Nephron (organoid): Measurements from ENCODE around the gene MRRF.

Experiments
- H3K27ac Mint-ChIP-seq, 3 experiments: 2 replicates each; pipeline ENCODE4 v1.8.0; 2020; ENCODE audit warnings: mixed read lengths in 3 of 3, mild to moderate bottlenecking in 2 of 3, moderate library complexity in 1 of 3
- H3K27me3 Mint-ChIP-seq: 2 replicates; pipeline ENCODE4 v1.8.0; 2021; ENCODE audit warnings: low read depth, mild to moderate bottlenecking, moderate library complexity, mixed read lengths
- H3K36me3 Mint-ChIP-seq: 2 replicates; pipeline ENCODE4 v1.8.0; 2020; ENCODE audit warnings: low read depth, mixed read lengths
- H3K4me1 Mint-ChIP-seq: 2 replicates; pipeline ENCODE4 v1.8.0; 2020; ENCODE audit warnings: mixed read lengths
- H3K4me3 Mint-ChIP-seq, 3 experiments: 2 replicates each; pipeline ENCODE4 v1.8.0; 2020; ENCODE audit warnings: mild to moderate bottlenecking in 3 of 3, mixed read lengths in 3 of 3, moderate library complexity in 2 of 3
- H3K9me3 Mint-ChIP-seq: 2 replicates; pipeline ENCODE4 v1.8.0; 2020; ENCODE audit warnings: mixed read lengths
- CTCF ChIP-seq, 3 experiments: fragments of 200-600 bp; sonication (generic); IDR thresholded peaks; one replicate each; pipeline ENCODE4 v1.5.0; 2021; ENCODE audit warnings: antibody characterized with exemption in 3 of 3; ENCODE audit not compliant: unreplicated experiment in 3 of 3

Gene MRRF

GRCh38 chr9:122218071-122218934 lies 46.4 kb upstream of the MRRF start:
- Mint-ChIP-seq H3K4me3 (peak overlapping the region; percentile 19 to 71 (median 34)), H3K27me3 (peaks cover 100% of the 10 kb centered on the region), H3K27ac (no peak overlapping the region)

DNA sequence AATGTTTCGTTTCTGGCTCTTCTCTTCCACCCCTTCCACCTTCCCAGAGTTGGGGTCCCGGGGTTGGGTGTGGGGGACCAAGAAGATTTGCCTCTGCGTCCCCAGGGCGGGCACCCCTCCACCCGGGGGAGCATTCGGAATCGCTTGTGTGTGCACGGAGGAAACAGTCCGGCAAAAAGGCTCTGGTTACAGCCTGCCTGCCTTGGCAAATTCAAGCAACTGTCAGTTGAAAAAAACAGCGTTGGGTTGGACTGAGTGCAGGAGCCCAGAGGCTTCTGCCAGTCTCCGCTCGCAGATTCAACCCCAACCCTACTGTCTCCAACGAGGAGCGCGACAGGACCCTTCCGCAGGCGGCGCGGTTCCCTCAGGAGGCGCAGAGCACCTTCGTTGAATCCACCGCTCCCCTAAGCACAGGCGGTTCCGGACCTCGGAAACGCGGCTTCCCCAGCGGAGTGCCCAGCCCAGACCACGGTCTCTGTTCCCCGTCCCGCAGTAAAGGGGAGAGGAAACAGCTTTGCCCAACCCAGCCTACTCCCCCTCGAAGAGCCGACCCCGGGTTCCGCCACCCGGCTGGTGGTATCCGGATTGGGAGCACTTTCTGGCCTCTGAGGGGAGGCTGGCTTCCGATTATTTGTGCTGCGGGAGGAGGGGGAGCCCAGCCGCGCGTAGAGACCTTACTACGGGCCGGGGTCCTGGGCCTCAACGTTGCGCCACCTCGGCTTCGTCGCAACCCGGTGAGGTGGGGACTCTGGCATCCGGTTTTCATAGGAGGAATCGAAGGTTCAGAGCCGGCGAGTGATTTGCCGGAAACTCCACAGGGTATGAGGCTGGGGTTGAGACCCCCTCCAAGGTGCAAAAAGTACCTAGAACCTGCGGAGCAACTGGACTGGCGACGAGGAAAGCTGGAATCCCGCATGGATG lies 45.5 kb upstream of the MRRF start:
- no peak overlapping the region for H3K27ac Mint-ChIP-seq
- no peaks in the 10 kb centered on the region for H3K36me3 Mint-ChIP-seq
- H3K4me3 Mint-ChIP-seq, result peak overlapping the region; percentile 19 to 71 (median 34)
- no peak for TF ChIP-seq CTCF (IDR thresholded peaks at IDR 0.05; ENCODE audit: unreplicated experiment in 3 of 3)
- peaks cover 56% of the 10 kb centered on the region for H3K4me1 Mint-ChIP-seq
- peaks cover 4% of the 10 kb centered on the region for H3K9me3 Mint-ChIP-seq
- H3K27me3 Mint-ChIP-seq, result peaks cover 100% of the 10 kb centered on the region

More at GRCh38 chr9:122218071-122218934, 46.4 kb upstream of the MRRF start:
- no peak for TF ChIP-seq CTCF (IDR thresholded peaks at IDR 0.05; ENCODE audit: unreplicated experiment in 3 of 3)
- Mint-ChIP-seq H3K36me3 (no peaks in the 10 kb centered on the region), H3K4me1 (peaks cover 52% of the 10 kb centered on the region), H3K9me3 (peaks cover 4% of the 10 kb centered on the region)

- no peak for TF ChIP-seq CTCF (IDR thresholded peaks at IDR 0.05; ENCODE audit: unreplicated experiment in 3 of 3)
- Mint-ChIP-seq H3K4me3 (peak overlapping the region; percentile 71 to 76 (median 75)), H3K27me3 (peaks cover 100% of the 10 kb centered on the region), H3K4me1 (peaks cover 50% of the 10 kb centered on the region), H3K9me3 (peaks cover 6% of the 10 kb centered on the region), H3K27ac (no peak overlapping the region), H3K36me3 (no peaks in the 10 kb centered on the region)
Observed at GRCh38 chr9:122219856-122220672, 44.6 kb upstream of the MRRF start.

- peaks cover 6% of the 10 kb centered on the region for H3K9me3 Mint-ChIP-seq
- H3K27ac Mint-ChIP-seq, result no peak overlapping the region
- TF ChIP-seq CTCF (IDR thresholded peaks at IDR 0.05; ENCODE audit: unreplicated experiment in 3 of 3), result no peak
- peaks cover 100% of the 10 kb centered on the region for H3K27me3 Mint-ChIP-seq
- H3K36me3 Mint-ChIP-seq, result no peaks in the 10 kb centered on the region
- H3K4me1 Mint-ChIP-seq, result peaks cover 50% of the 10 kb centered on the region
- peak overlapping the region; percentile 52 to 76 (median 71) for H3K4me3 Mint-ChIP-seq
Observed at GRCh38 chr9:122220673-122221182, 44.0 kb upstream of the MRRF start.

DNA sequence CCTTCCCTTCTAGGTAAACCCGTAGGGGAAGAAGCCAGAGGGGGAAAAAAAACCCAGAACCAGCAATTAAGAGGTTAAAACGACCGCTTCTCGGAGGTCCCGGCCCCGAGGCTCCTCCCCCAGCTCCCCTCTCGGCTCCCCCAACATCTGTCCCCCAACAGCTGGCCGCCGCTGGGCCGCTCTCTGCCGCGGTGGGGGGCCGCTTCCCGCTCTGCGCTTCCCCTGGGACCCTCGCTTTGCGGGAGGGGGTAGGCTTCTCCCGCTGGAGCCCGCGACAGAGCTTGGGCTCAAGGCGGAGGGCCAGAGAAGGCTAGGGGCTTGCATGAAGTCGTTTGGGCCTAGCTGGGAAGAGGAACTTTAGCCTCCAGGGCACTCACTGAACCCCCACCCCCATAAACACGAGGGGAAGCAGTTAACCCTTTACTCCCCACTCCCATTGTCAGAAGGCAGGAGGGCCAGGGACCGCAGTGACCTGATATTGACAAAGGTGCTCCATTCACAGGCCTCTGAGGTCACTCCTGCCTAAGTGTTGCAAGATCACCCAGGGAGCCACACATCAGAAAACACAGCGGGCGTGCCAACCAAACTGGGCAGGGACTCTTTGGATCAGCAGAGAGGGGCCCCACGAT lies 43.4 kb upstream of the MRRF start:
- no peak overlapping the region for H3K27ac Mint-ChIP-seq

More for the DNA sequence above, 43.4 kb upstream of the MRRF start:
- peaks cover 52% of the 10 kb centered on the region for H3K4me1 Mint-ChIP-seq
- H3K36me3 Mint-ChIP-seq, result no peaks in the 10 kb centered on the region
- TF ChIP-seq CTCF (IDR thresholded peaks at IDR 0.05; ENCODE audit: unreplicated experiment in 3 of 3), result no peak
- peaks cover 100% of the 10 kb centered on the region for H3K27me3 Mint-ChIP-seq
- H3K4me3 Mint-ChIP-seq, result peak overlapping the region in 2 of 3 experiments; percentile 52 to 62
- H3K9me3 Mint-ChIP-seq, result peaks cover 6% of the 10 kb centered on the region
